ENCODE data around the gene IFT27. TPM values are rescaled to one million over a fixed set of nuclear protein-coding genes. Genes with fewer than 3 reads are reported as not detected.

IFT27 gene, protein sequence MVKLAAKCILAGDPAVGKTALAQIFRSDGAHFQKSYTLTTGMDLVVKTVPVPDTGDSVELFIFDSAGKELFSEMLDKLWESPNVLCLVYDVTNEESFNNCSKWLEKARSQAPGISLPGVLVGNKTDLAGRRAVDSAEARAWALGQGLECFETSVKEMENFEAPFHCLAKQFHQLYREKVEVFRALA
- 56.7 and 59.9 TPM in 2 replicates for total RNA-seq
- 60.7 and 86.5 TPM in 2 replicates for polyA plus RNA-seq

GRCh38 chr22:36775964-36776669, at the start of gene IFT27:
TSS of gene IFT27 (minus strand) at chr22:36776119. CDS start at chr22:36775707, 412 bp downstream.
- TF ChIP-seq CTCF (IDR thresholded peaks at IDR 0.05; ENCODE audit: low read depth, low read length): no peak
- Histone ChIP-seq H3K4me3 (peak within 1 kb of the TSS; percentile 98), H3K36me3 (no peaks in the 10 kb centered on the region), H3K4me1 (ENCODE audit: low read depth) (no peaks in the 10 kb centered on the region), H3K27ac (peak within 1 kb of the TSS; percentile 47), H3K27me3 (no peaks in the 10 kb centered on the region), H3K9me3 (ENCODE audit: low read depth) (no peaks in the 10 kb centered on the region)
- DNase-seq (ENCODE audit: low read depth in 1 of 2, low spot score in 1 of 2): peak; percentile 100

GRCh38 chr22:36824655-36825054, 48.7 kb upstream of the IFT27 start:
- peaks cover 5% of the 10 kb centered on the region for H3K27me3 ChIP-seq
- H3K4me3 ChIP-seq: no peak overlapping the region
- no peak overlapping the region for H3K27ac ChIP-seq
- TF ChIP-seq CTCF (IDR thresholded peaks at IDR 0.05; ENCODE audit: low read depth, low read length): no peak
- no peak for DNase-seq (ENCODE audit: low read depth in 1 of 2, low spot score in 1 of 2)
- H3K9me3 ChIP-seq (ENCODE audit: low read depth): no peaks in the 10 kb centered on the region
- no peaks in the 10 kb centered on the region for H3K4me1 ChIP-seq (ENCODE audit: low read depth)
- H3K36me3 ChIP-seq: no peaks in the 10 kb centered on the region

DNA sequence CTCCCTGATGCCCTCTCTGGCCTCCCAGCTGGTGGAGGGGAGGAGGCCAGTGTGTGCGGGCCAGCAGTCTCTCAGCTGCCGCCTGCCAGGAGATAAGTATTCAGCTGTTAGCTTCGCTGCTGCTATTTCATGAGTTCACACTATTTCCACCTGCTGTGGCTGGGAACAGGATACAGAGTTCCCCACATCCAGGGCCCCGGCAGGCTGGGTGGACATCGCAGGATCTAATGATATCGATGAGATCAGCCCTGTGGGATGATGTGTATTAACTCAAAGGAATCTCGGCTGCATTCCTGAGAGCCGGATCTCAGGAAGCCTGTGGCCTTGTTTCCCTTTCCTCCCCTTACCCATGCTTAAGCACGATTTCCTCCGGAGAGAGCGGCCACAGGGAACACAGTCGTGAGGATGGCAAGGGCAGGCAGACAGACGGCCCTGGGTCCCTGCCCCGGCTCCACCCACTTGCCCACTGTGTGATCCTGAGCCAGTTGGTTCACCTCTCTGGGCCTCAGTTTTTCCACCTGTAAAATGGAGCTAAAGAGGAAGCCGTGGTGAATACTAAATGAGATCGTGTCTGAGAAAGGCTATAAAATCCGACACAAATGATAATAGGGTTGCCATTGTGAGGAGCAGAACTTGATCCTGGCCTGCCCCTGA, 47.4 kb upstream of the IFT27 start:
- Histone ChIP-seq H3K36me3 (no peaks in the 10 kb centered on the region), H3K4me3 (no peak overlapping the region), H3K27me3 (peaks cover 7% of the 10 kb centered on the region), H3K4me1 (ENCODE audit: low read depth) (no peaks in the 10 kb centered on the region), H3K9me3 (ENCODE audit: low read depth) (no peaks in the 10 kb centered on the region), H3K27ac (no peak overlapping the region)
- peak in 1 of 2 donors; percentile 4 for DNase-seq (ENCODE audit: low read depth in 1 of 2, low spot score in 1 of 2)
- TF ChIP-seq CTCF (IDR thresholded peaks at IDR 0.05; ENCODE audit: low read depth, low read length): no peak

DNA sequence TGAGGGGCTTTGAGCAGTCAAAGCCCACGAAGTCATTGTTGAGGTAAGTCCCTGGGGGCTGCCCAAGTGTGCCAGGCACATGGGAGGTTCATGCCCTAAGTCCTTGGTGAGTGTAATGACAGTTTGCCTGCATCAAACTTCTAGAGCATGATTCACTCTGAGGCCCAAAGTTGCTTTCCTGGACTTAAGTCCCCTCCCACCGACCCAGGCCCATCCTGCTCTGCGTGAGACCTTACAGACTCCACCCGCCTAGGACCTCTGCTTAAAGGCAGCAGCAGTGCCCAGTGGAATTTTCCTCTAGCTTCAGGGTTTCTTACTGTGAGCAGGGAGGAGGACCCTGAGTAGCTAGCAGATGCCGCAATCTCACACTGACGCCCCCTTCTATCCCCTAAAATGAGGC, 46.7 kb upstream of the IFT27 start:
- no peak for TF ChIP-seq CTCF (IDR thresholded peaks at IDR 0.05; ENCODE audit: low read depth, low read length)
- peaks cover 13% of the 10 kb centered on the region for H3K27me3 ChIP-seq
- no peaks in the 10 kb centered on the region for H3K36me3 ChIP-seq
- no peak overlapping the region for H3K4me3 ChIP-seq
- H3K9me3 ChIP-seq (ENCODE audit: low read depth): no peaks in the 10 kb centered on the region
- no peaks in the 10 kb centered on the region for H3K4me1 ChIP-seq (ENCODE audit: low read depth)
- DNase-seq (ENCODE audit: low read depth in 1 of 2, low spot score in 1 of 2): no peak
- H3K27ac ChIP-seq: no peak overlapping the region

GRCh38 chr22:36819112-36819511, 43.2 kb upstream of the IFT27 start:
- Histone ChIP-seq H3K4me1 (ENCODE audit: low read depth) (no peaks in the 10 kb centered on the region), H3K27me3 (peaks cover 43% of the 10 kb centered on the region), H3K36me3 (no peaks in the 10 kb centered on the region), H3K9me3 (ENCODE audit: low read depth) (no peaks in the 10 kb centered on the region), H3K27ac (no peak overlapping the region), H3K4me3 (no peak overlapping the region)
- DNase-seq (ENCODE audit: low read depth in 1 of 2, low spot score in 1 of 2): no peak
- no peak for TF ChIP-seq CTCF (IDR thresholded peaks at IDR 0.05; ENCODE audit: low read depth, low read length)

All from cardiac muscle cell (in vitro differentiated cells and primary cell).